ENCODE measurements around the gene METRN. TPM values are rescaled to one million over a fixed set of nuclear protein-coding genes. Genes with fewer than 3 reads are reported as not detected.

METRN gene
- total RNA-seq, 2 donors from 2014 or later: 52.0 to 78.2 TPM

DNA sequence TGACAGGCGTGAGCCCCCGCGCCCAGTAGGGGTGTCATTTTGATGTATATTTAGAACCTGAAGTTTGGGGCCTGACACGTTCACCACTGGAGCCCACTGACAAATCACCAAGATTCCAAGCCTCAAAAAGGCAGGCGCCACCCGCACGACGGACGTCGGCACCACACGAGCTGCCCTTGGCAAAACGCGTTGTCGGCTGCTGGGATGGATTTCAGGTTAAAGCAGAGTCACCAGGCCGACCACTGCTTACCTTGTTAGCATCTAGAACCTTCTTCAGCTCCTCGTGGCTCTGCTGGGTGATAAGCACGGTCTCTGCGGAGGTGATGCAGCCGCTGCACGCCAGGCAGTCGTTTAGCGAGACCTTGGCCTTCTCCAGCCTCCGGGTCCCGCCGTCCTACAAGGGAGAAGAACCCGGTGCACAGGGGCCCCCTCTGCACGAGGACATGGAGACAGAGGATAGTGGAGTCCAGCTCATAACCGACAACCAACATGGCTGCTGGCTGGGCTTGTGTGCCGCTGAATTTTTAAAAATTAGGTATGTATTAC, 22.1 kb downstream of the METRN start:
- peaks cover 0 to 14% of the 10 kb centered on the region in 2 donors for H3K36me3 ChIP-seq
- 96% methylated on average over 29 of the region's 29 CpGs for WGBS
- H3K27ac ChIP-seq: peak overlapping the region; percentile 42 to 67
- no peaks in the 10 kb centered on the region for H3K27me3 ChIP-seq (replicated peaks; ENCODE audit: insufficient read depth)
- TF ChIP-seq POLR2AphosphoS5 (IDR thresholded peaks at IDR 0.05) (no peak), POLR2A (IDR thresholded peaks at IDR 0.05) (no peak)
- TF ChIP-seq, protein P1, sequence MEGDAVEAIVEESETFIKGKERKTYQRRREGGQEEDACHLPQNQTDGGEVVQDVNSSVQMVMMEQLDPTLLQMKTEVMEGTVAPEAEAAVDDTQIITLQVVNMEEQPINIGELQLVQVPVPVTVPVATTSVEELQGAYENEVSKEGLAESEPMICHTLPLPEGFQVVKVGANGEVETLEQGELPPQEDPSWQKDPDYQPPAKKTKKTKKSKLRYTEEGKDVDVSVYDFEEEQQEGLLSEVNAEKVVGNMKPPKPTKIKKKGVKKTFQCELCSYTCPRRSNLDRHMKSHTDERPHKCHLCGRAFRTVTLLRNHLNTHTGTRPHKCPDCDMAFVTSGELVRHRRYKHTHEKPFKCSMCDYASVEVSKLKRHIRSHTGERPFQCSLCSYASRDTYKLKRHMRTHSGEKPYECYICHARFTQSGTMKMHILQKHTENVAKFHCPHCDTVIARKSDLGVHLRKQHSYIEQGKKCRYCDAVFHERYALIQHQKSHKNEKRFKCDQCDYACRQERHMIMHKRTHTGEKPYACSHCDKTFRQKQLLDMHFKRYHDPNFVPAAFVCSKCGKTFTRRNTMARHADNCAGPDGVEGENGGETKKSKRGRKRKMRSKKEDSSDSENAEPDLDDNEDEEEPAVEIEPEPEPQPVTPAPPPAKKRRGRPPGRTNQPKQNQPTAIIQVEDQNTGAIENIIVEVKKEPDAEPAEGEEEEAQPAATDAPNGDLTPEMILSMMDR (IDR thresholded peaks at IDR 0.05): no peak
- DNase-seq (ENCODE audit: low spot score): no peak
- no peak overlapping the region for H3K4me3 ChIP-seq
- intact Hi-C loops (cut with DNase I): no loop called here
- no peaks in the 10 kb centered on the region for H3K9me3 ChIP-seq
- no peaks in the 10 kb centered on the region for H3K4me1 ChIP-seq (replicated peaks)

DNA sequence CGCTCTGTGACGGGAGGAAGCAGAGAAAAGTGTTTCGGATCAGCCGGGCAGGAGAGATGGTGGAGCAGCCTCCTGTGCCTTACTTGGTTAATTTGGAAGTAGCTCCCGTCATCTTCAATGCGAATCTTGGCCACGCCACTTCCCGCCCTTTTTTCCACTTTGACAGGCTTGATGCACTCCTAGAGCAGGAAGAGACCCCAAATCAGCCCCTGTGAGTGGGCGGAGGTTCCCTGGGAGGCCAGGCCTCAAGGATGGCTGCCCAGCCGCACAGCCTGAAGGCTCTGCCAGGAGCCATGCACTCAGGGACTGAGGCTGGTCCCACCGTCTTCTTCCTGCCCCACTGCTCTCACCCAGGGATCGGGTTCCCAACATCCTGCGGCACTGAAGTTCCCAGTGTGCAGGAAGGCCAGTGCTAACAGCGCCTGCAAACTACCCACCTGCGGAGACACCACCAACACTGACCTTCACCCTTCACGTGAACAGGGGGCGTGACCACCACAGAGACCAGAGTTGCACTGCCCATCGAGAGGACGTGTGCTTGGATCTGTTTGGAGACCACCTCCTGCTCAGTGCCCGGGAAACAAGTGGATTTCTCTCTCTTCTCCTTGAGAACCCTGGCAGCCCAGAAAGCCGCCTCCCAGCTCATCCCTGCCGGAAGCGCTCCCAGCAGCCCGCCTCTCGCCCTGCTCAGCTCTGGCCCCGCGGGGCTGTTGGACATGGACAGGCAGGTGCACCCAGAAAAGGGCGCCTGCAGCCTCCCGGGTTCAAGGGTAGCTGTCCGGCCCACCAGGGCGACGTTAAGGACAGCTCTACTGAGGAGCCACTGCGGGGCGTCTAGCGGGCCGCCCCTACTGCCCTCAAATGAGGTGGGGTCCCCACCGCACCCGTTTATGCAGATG, 24.9 kb downstream of the METRN start:
- no peak for DNase-seq (ENCODE audit: low spot score)
- no peaks in the 10 kb centered on the region for H3K9me3 ChIP-seq
- H3K4me3 ChIP-seq: peak overlapping the region; percentile 93 to 94
- peak overlapping the region; percentile 78 to 84 for H3K27ac ChIP-seq
- WGBS: 38% methylated on average over 35 of the region's 38 CpGs
- no peaks in the 10 kb centered on the region for H3K36me3 ChIP-seq
- H3K27me3 ChIP-seq (replicated peaks; ENCODE audit: insufficient read depth): no peaks in the 10 kb centered on the region
- no peaks in the 10 kb centered on the region for H3K4me1 ChIP-seq (replicated peaks)
- intact Hi-C loops (cut with DNase I): no loop called here
- no peak for TF ChIP-seq POLR2A (IDR thresholded peaks at IDR 0.05)
- no peak for TF ChIP-seq POLR2AphosphoS5 (IDR thresholded peaks at IDR 0.05)
- TF ChIP-seq, protein P1 (IDR thresholded peaks at IDR 0.05): no peak

- H3K27ac ChIP-seq: peak overlapping the region; percentile 78 to 84
- H3K27me3 ChIP-seq (replicated peaks; ENCODE audit: insufficient read depth): no peaks in the 10 kb centered on the region
- peak overlapping the region; percentile 93 to 94 for H3K4me3 ChIP-seq
- no peak for DNase-seq (ENCODE audit: low spot score)
- WGBS: under 1% methylated on average over 21 of the region's 22 CpGs
- H3K4me1 ChIP-seq (replicated peaks): no peaks in the 10 kb centered on the region
- intact Hi-C loops (cut with DNase I): no loop called here
- no peaks in the 10 kb centered on the region for H3K36me3 ChIP-seq
- TF ChIP-seq POLR2A (IDR thresholded peaks at IDR 0.05) (no peak), POLR2AphosphoS5 (IDR thresholded peaks at IDR 0.05) (no peak)
- TF ChIP-seq, protein P1 (IDR thresholded peaks at IDR 0.05): no peak
- no peaks in the 10 kb centered on the region for H3K9me3 ChIP-seq
Observed at GRCh38 chr16:740459-740763, 25.5 kb downstream of the METRN start.

DNA sequence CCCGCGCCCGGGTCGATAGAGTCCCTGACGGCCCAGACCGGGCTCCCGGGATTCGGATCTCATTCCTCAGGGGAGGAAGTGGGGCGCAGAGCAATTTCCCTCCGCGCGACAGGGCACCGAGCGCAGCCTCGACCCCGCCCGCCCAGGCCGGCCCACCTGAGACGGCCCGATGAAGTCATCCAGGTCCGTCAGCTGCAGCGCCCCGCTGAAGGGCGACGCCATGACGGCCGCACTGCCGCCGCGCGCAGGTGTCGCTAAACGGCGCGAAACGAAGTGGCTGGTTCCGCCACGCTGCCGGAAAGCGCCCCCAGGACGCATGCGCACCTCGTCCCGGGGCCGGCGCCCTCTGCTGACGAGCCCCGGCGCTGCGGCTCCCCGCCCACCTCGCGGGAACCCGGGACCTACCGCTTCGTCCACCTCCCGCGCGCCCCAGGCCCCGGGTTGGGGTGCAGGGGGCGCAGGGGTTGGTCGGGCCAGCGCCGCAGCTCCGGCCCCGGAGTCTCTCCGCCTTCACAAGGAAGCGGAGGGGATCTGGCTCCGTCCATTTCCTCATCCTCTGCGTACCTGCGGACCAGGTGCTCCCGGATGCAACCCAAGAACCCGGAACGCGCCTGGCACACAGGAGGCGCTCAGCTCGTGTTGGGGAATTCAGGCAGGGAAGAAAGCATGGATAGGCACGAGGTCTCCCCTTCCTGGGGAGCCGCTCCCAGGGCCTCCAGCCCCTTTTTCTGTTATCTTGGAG, 26.0 kb downstream of the METRN start, which contains the start of gene CIAO3:
Gene CIAO3 (minus strand): TSS at position 234 of the 742 bp plus-strand sequence. CDS start 12 bp downstream, at position 222.
- no peaks in the 10 kb centered on the region for H3K9me3 ChIP-seq
- intact Hi-C loops (cut with DNase I): no loop called here
- H3K27ac ChIP-seq: peak within 1 kb of the TSS; percentile 78 to 84
- no peaks in the 10 kb centered on the region for H3K27me3 ChIP-seq (replicated peaks; ENCODE audit: insufficient read depth)
- peak within 1 kb of the TSS; percentile 93 to 94 for H3K4me3 ChIP-seq
- TF ChIP-seq POLR2A (IDR thresholded peaks at IDR 0.05) (peak; percentile 75), POLR2AphosphoS5 (IDR thresholded peaks at IDR 0.05) (peak; percentile 98)
- TF ChIP-seq, protein P1 (IDR thresholded peaks at IDR 0.05): peak; percentile 97 to 100 (median 99)
- H3K36me3 ChIP-seq: no peaks in the 10 kb centered on the region
- WGBS: under 1% methylated on average over 36 of the region's 79 CpGs
- H3K4me1 ChIP-seq (replicated peaks): no peaks in the 10 kb centered on the region
- DNase-seq (ENCODE audit: low spot score): peak; percentile 78

Data from prostate gland (tissue), 2 donors.